ENCODE results near the gene HEXD. TPM values are rescaled to one million over a fixed set of nuclear protein-coding genes. Genes with fewer than 3 reads are reported as not detected.

The HEXD gene
- total and polyA plus RNA-seq, 2 of the 8 experiments (the other 6 are each of a cell fraction or from before 2014, with no cell fraction given), result 20.6 to 21.8 TPM

DNA sequence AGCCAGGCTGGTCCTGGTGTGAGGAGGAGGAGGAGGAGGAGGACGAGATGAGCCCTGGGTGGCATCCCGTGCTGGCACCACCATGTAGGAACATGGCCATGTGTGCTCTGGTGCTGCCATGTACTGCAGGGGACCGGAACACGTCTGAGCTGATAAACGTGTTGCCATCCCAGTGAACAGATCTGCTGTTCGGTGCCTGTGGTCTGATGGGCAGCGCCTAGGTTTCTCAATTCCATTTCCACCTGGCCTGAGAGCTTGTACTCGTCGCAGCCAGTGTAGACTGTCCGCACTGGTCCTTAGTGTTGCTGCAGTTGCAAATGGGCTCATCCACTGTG is 73.0 kb downstream of the HEXD start:
- H3K36me3 ChIP-seq (ENCODE audit: control insufficient read depth in 2 of 4, insufficient read depth in 4 of 4, low read length in 3 of 4), result peaks cover 0 to 18% (median 11%) of the 10 kb centered on the region in 4 experiments; a peak in 6 of 8 replicates
- H3K4me2 ChIP-seq (ENCODE audit: insufficient read depth in 1 of 2, low read depth in 2 of 2, low read length in 2 of 2), result no peak overlapping the region
- H2BK15ac ChIP-seq (ENCODE audit: low read length), result no peak overlapping the region
- ChIA-PET CTCF (ENCODE audit: partially characterized antibody) (interaction anchor here (0.9 to 3.7 kb wide), 5 partner anchors 9 to 63 kb away, joined by 3 to 20 read pairs (median 6); no protein-coding TSS in a partner anchor), POLR2A (ENCODE audit: partially characterized antibody) (interaction anchor here (2.1 kb wide), 1 partner anchor 11 kb away, joined by 7 read pairs; no protein-coding TSS in a partner anchor)
- peaks cover 0 to 8% (median 4%) of the 10 kb centered on the region in 4 experiments; a peak in 4 of 7 replicates for H3K27me3 ChIP-seq (replicated peaks in 1 of 4; ENCODE audit: control insufficient read depth in 3 of 4, extremely low read depth in 1 of 4, insufficient read depth in 3 of 4, low read length in 3 of 4)
- no peak overlapping the region for H3K18ac ChIP-seq (ENCODE audit: extremely low read depth, low read length)
- DNase-seq (ENCODE audit: low read depth in 1 of 2, low spot score in 2 of 2), result no peak
- H2BK120ac ChIP-seq (replicated peaks; ENCODE audit: low read depth, low read length), result no peak overlapping the region
- H3K9ac ChIP-seq (replicated peaks in 1 of 4; ENCODE audit: extremely low read depth in 1 of 4, low read depth in 3 of 4, low read length in 3 of 4), result no peak overlapping the region
- no peak overlapping the region for H3K14ac ChIP-seq (ENCODE audit: insufficient read length)
- no peak overlapping the region for H2BK20ac ChIP-seq (ENCODE audit: low read length)
- no peak overlapping the region for H4K91ac ChIP-seq (replicated peaks; ENCODE audit: insufficient read length, low read length)
- no peak for FAIRE-seq
- no peak overlapping the region for H3K23ac ChIP-seq (ENCODE audit: insufficient read length)
- no peaks in the 10 kb centered on the region for H3K9me3 ChIP-seq (ENCODE audit: insufficient read depth in 2 of 2, low read depth in 1 of 2, low read length in 1 of 2)
- H3K23me2 ChIP-seq (ENCODE audit: low read depth, low read length), result no peaks in the 10 kb centered on the region
- peaks cover 0 to 1% of the 10 kb centered on the region in 2 experiments for H4K20me1 ChIP-seq (replicated peaks in 1 of 2; ENCODE audit: control insufficient read depth in 1 of 2, insufficient read depth in 2 of 2, low read length in 2 of 2)
- H2AK5ac ChIP-seq (ENCODE audit: low read depth, low read length), result no peak overlapping the region; the same call in 1 of the 2 replicates
- 0 out of 2 replicates have a peak overlapping the region, but pooled peaks have one; percentile 23 for H2BK12ac ChIP-seq (ENCODE audit: low read depth, low read length)
- H3K4me3 ChIP-seq (ENCODE audit: extremely low read depth in 1 of 4, insufficient read depth in 2 of 4, low read depth in 3 of 4, low read length in 4 of 4), result no peak overlapping the region
- H3K79me1 ChIP-seq (ENCODE audit: low read depth, low read length), result no peaks in the 10 kb centered on the region
- H3K27ac ChIP-seq (ENCODE audit: low read depth, low read length), result no peak overlapping the region
- H2AFZ ChIP-seq (ENCODE audit: low read length), result no peak overlapping the region
- H3K4ac ChIP-seq (replicated peaks; ENCODE audit: insufficient read length, low read depth, low read length), result no peak overlapping the region
- H3K56ac ChIP-seq (replicated peaks; ENCODE audit: insufficient read length, low read depth, low read length), result no peak overlapping the region
- 93% methylated on average over 10 of the region's 10 CpGs; no CpG with 5 or more reads in 1 of the 2 experiments for WGBS, 2 experiments (ENCODE audit: extremely low coverage in 1 of 2, insufficient coverage in 1 of 2, insufficient read length in 1 of 2, insufficient replicate concordance in 2 of 2, low coverage in 1 of 2, low lambda C conversion rate in 2 of 2, missing lambda C conversion rate in 1 of 2)
- peak overlapping the region; percentile 9; the same call in 1 of the 2 replicates for H4K8ac ChIP-seq (ENCODE audit: extremely low read depth, insufficient read depth, low read length)
- H4K5ac ChIP-seq (ENCODE audit: insufficient read length, low read depth, low read length), result no peak overlapping the region
- H3K79me2 ChIP-seq (ENCODE audit: control insufficient read depth in 1 of 2, insufficient read depth in 2 of 2, low read length in 2 of 2), result no peaks in the 10 kb centered on the region
- H2BK5ac ChIP-seq (ENCODE audit: low read depth, low read length), result peak overlapping the region; percentile 75; the same call in 1 of the 2 replicates
- TF ChIP-seq NANOG (IDR thresholded peaks at IDR 0.05; ENCODE audit: insufficient read depth, low read depth, low read length, poor library complexity, severe bottlenecking), result no peak
- no peak for TF ChIP-seq CBX5 (IDR thresholded peaks at IDR 0.05; ENCODE audit: low read depth, low read length)
- peaks cover 0 to 11% (median 6%) of the 10 kb centered on the region in 4 experiments; a peak in 6 of 7 replicates for H3K4me1 ChIP-seq (replicated peaks in 1 of 4; ENCODE audit: control insufficient read depth in 3 of 4, insufficient read depth in 4 of 4, low read length in 3 of 4)
